ENCODE measurements around the gene PPM1L.

DNA sequence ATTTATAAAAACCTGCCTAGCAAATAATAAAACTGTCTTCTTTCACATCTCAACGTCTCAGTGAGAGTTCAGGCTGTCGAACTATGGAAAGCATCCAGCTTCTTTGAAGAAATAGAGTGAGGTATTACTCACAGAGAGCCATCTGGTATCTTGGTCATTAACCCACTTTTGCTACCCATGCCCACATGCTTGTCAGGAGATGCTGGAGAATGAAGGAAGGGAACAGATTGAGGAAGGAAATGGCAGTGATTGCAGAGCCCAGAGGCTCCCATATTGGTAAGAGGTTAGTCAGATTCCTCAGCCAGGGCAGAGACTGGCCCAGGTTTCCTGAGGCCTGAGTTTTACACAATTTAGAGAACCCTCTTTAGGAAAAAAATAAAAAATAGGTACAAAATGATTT, 230.0 kb downstream of the PPM1L start:
- no peak for TF ChIP-seq POLR2A (IDR thresholded peaks at IDR 0.05)
- TF ChIP-seq, protein P1, sequence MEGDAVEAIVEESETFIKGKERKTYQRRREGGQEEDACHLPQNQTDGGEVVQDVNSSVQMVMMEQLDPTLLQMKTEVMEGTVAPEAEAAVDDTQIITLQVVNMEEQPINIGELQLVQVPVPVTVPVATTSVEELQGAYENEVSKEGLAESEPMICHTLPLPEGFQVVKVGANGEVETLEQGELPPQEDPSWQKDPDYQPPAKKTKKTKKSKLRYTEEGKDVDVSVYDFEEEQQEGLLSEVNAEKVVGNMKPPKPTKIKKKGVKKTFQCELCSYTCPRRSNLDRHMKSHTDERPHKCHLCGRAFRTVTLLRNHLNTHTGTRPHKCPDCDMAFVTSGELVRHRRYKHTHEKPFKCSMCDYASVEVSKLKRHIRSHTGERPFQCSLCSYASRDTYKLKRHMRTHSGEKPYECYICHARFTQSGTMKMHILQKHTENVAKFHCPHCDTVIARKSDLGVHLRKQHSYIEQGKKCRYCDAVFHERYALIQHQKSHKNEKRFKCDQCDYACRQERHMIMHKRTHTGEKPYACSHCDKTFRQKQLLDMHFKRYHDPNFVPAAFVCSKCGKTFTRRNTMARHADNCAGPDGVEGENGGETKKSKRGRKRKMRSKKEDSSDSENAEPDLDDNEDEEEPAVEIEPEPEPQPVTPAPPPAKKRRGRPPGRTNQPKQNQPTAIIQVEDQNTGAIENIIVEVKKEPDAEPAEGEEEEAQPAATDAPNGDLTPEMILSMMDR (IDR thresholded peaks at IDR 0.05) = no peak

All from vagina (tissue), 2 donors.